ENCODE results near the gene CCL17. TPM values are rescaled to one million over a fixed set of nuclear protein-coding genes. Genes with fewer than 3 reads are reported as not detected.
"Not testable (repeated sequence)": the region's sequence is repeated elsewhere in the genome, so short reads cannot be mapped to it uniquely, and the experiment has no call there.

The CCL17 gene
- total RNA-seq, 1 donor from 2014 or later: 2.8 TPM

- no peak for ATAC-seq
- H3K36me3 ChIP-seq: no peaks in the 10 kb centered on the region
- H3K4me3 ChIP-seq: peak overlapping the region; percentile 62
- intact Hi-C loops (cut with DNase I): no loop called here
- no peak for DNase-seq
- H3K27me3 ChIP-seq (ENCODE audit: low read depth): no peaks in the 10 kb centered on the region
- no peaks in the 10 kb centered on the region for H3K9me3 ChIP-seq
- TF ChIP-seq, protein P1, sequence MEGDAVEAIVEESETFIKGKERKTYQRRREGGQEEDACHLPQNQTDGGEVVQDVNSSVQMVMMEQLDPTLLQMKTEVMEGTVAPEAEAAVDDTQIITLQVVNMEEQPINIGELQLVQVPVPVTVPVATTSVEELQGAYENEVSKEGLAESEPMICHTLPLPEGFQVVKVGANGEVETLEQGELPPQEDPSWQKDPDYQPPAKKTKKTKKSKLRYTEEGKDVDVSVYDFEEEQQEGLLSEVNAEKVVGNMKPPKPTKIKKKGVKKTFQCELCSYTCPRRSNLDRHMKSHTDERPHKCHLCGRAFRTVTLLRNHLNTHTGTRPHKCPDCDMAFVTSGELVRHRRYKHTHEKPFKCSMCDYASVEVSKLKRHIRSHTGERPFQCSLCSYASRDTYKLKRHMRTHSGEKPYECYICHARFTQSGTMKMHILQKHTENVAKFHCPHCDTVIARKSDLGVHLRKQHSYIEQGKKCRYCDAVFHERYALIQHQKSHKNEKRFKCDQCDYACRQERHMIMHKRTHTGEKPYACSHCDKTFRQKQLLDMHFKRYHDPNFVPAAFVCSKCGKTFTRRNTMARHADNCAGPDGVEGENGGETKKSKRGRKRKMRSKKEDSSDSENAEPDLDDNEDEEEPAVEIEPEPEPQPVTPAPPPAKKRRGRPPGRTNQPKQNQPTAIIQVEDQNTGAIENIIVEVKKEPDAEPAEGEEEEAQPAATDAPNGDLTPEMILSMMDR (IDR thresholded peaks at IDR 0.05): no peak
- peaks cover 31% of the 10 kb centered on the region for H3K4me1 ChIP-seq
- peak overlapping the region; percentile 87 for H3K27ac ChIP-seq
Observed at GRCh38 chr16:57374067-57374534, 30.5 kb upstream of the CCL17 start.

- ATAC-seq; H3K9me3 ChIP-seq; H3K27ac ChIP-seq; H3K36me3 ChIP-seq; H3K27me3 ChIP-seq (ENCODE audit: low read depth); DNase-seq; intact Hi-C loops (cut with DNase I): not testable (repeated sequence)
- Histone ChIP-seq H3K4me1 (peaks cover 40% of the 10 kb centered on the region), H3K4me3 (peak overlapping the region; percentile 62)
Observed at GRCh38 chr16:57374925-57375465, 29.6 kb upstream of the CCL17 start.

- Histone ChIP-seq H3K9me3 (no peaks in the 10 kb centered on the region), H3K4me1 (peaks cover 51% of the 10 kb centered on the region), H3K4me3 (no peak overlapping the region), H3K27me3 (ENCODE audit: low read depth) (no peaks in the 10 kb centered on the region), H3K27ac (no peak overlapping the region), H3K36me3 (peaks cover 1% of the 10 kb centered on the region)
- intact Hi-C loops (cut with DNase I): no loop called here
- TF ChIP-seq, protein P1 (IDR thresholded peaks at IDR 0.05): no peak
- ATAC-seq (no peak), DNase-seq (no peak)
Observed at GRCh38 chr16:57376313-57376818, 28.2 kb upstream of the CCL17 start.

GRCh38 chr16:57377080-57377841, 27.3 kb upstream of the CCL17 start:
- no peaks in the 10 kb centered on the region for H3K27me3 ChIP-seq (ENCODE audit: low read depth)
- H3K4me1 ChIP-seq: peaks cover 46% of the 10 kb centered on the region
- TF ChIP-seq, protein P1 (IDR thresholded peaks at IDR 0.05): no peak
- peaks cover 10% of the 10 kb centered on the region for H3K36me3 ChIP-seq
- H3K27ac ChIP-seq: no peak overlapping the region
- H3K4me3 ChIP-seq: no peak overlapping the region
- no peak for DNase-seq
- no peaks in the 10 kb centered on the region for H3K9me3 ChIP-seq
- ATAC-seq: no peak
- intact Hi-C loops (cut with DNase I): no loop called here

DNA sequence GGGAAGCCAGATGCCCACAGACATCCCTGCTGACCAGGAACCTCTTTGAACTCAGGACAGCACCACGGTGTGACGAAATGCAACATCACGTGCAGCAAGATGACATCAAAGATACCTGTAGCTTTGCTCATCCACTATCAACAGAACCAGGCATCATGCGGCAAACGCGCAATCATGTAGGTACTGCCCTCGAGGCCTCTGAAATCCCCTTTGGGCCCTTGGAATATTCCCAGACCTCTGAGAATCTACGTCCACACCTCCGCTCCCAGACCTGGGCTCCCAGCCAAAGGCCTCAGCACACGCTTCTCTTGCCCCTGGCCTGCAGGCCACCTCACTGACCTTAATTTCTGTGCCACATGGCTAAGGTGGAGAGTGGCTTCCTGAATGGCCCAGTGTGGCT, 25.0 kb upstream of the CCL17 start:
- Histone ChIP-seq H3K4me1 (peaks cover 48% of the 10 kb centered on the region), H3K4me3 (no peak overlapping the region), H3K27ac (no peak overlapping the region), H3K36me3 (peaks cover 13% of the 10 kb centered on the region), H3K9me3 (no peaks in the 10 kb centered on the region), H3K27me3 (ENCODE audit: low read depth) (no peaks in the 10 kb centered on the region)
- ATAC-seq (no peak), DNase-seq (no peak)
- TF ChIP-seq, protein P1 (IDR thresholded peaks at IDR 0.05): no peak
- intact Hi-C loops (cut with DNase I): no loop called here
